Activated T-cell treated with anti-CD3 and anti-CD28 coated beads, Interleukin-2, amount 50 U/mL, for 24 hours (primary cell): Measurements from ENCODE around the gene TEX36.
"Not testable (repeated sequence)": the region's sequence is repeated elsewhere in the genome, so short reads cannot be mapped to it uniquely, and the experiment has no call there.

Experiments
- DNase-seq: peaks from one replicate; pipeline ENCODE4 v3.0.0-alpha.2; 2020
- H3K27ac Mint-ChIP-seq: 2 replicates; pipeline ENCODE4 v1.8.0; 2020; ENCODE audit warnings: mild to moderate bottlenecking, mixed read lengths
- H3K27me3 Mint-ChIP-seq: 2 replicates; pipeline ENCODE4 v1.8.0; 2020; ENCODE audit warnings: mixed read lengths
- H3K36me3 Mint-ChIP-seq: 2 replicates; pipeline ENCODE4 v1.8.0; 2020; ENCODE audit warnings: low read depth, mixed read lengths
- H3K4me1 Mint-ChIP-seq: 2 replicates; pipeline ENCODE4 v1.8.0; 2020; ENCODE audit warnings: low read depth, mixed read lengths
- H3K4me3 Mint-ChIP-seq: 2 replicates; pipeline ENCODE4 v1.8.0; 2020; ENCODE audit warnings: mild to moderate bottlenecking, moderate library complexity, mixed read lengths
- H3K9me3 Mint-ChIP-seq: 2 replicates; pipeline ENCODE4 v1.8.0; 2020; ENCODE audit warnings: mixed read lengths

The TEX36 gene, protein sequence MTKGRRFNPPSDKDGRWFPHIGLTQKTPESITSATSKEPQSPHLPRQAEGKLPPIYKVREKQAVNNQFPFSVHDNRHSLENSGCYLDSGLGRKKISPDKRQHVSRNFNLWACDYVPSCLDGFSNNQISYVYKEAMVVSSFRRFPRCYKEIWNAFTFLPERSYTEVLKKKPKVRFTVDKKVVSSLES

DNA sequence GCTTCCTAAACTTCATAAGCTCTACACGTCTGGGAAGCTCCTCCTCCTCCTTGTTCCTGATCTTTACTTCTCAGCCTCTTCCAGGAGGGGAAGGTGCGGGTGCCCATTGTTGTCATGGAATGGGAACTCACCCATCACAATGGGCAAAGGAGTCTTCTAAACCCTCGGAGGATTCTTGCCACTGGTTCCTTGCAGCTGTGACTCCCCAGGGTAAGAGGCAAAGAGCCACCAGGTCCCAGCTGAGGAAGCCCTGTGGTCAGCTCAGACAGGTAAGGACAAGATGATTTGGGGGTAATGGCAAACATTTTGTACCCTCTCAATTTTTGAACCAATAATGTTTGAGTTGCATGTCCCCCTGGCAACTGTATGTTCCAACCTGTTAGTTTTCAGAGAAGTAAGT, at the start of gene TEX36:
Gene TEX36 (minus strand): TSS at position 101 of the 400 bp plus-strand sequence. CDS start 174 bp downstream, outside the sequence.
- Mint-ChIP-seq H3K36me3 (no peaks in the 10 kb centered on the region), H3K27ac (no peak within 1 kb of the TSS), H3K4me3 (no peak within 1 kb of the TSS), H3K9me3 (peaks cover 1% of the 10 kb centered on the region), H3K4me1 (no peaks in the 10 kb centered on the region), H3K27me3 (peaks cover 17% of the 10 kb centered on the region)
- DNase-seq: no peak

DNA sequence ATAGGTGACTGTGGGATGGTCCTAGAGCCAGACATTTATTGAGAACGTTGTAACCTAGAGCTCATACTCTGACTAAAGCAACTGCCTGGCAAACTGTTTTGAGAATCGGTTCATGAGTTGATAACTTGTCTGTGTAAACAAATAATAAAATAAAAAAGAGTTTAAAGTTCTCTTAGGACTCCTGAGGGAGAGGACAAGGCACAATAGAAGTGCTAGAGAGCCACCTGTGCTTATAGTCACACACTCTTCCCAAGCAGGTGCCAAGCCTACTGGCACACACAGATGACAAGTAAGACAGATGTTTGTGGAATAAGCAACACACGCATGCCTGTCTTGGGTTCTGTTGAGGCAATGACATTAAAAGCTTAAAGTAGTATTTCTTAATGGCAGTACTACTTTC, 44.5 kb upstream of the TEX36 start:
- Mint-ChIP-seq H3K4me1 (peaks cover 13% of the 10 kb centered on the region), H3K36me3 (peaks cover 95% of the 10 kb centered on the region), H3K27ac (no peak overlapping the region), H3K9me3 (no peaks in the 10 kb centered on the region), H3K27me3 (no peaks in the 10 kb centered on the region), H3K4me3 (no peak overlapping the region)
- DNase-seq: no peak

DNA sequence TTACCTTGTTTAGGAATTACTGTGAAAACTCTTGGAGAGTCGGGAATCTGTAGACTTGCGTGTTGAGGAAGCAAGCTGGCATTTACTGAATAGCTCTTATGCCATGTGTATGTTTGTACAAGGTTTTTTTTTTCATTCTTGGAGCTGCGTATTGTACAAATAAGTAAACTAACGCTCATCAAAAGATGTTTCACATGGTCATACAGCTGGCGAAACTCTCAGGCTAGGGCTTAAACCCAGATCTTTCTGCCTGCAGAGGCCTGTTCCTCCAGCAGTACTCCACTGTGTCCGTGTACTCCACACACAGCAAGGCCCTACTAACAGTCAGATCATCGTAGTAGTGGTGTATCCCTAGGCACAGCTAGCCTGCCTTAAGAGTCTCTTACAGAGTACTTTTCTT, 44.0 kb upstream of the TEX36 start:
- peaks cover 12% of the 10 kb centered on the region for H3K4me1 Mint-ChIP-seq
- no peak overlapping the region for H3K4me3 Mint-ChIP-seq
- no peaks in the 10 kb centered on the region for H3K27me3 Mint-ChIP-seq
- H3K9me3 Mint-ChIP-seq: no peaks in the 10 kb centered on the region
- H3K27ac Mint-ChIP-seq: no peak overlapping the region
- DNase-seq: no peak
- H3K36me3 Mint-ChIP-seq: peaks cover 95% of the 10 kb centered on the region

DNA sequence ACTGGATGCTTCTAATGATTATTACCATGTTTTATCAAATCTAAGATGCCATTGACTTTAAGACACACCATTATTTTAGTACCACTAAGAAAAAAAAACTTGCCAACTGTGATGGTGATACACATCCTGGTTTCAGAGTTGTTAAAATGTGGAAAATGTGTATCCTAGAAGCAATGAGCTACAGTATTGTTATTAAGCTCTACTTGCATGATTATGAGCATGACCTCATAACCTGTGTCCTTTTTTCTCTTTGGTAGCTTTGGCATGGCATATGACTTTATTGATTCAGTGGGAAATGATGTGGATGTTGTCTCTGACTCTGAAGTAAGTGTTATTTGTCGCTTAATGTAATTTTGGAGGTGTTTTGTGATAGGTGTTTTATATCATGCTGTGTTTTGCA, 39.8 kb upstream of the TEX36 start:
- peaks cover 83% of the 10 kb centered on the region for H3K36me3 Mint-ChIP-seq
- peak overlapping the region; percentile 60 for H3K27ac Mint-ChIP-seq
- no peaks in the 10 kb centered on the region for H3K9me3 Mint-ChIP-seq
- H3K27me3 Mint-ChIP-seq: no peaks in the 10 kb centered on the region
- peaks cover 34% of the 10 kb centered on the region for H3K4me1 Mint-ChIP-seq
- no peak for DNase-seq
- H3K4me3 Mint-ChIP-seq: no peak overlapping the region

DNA sequence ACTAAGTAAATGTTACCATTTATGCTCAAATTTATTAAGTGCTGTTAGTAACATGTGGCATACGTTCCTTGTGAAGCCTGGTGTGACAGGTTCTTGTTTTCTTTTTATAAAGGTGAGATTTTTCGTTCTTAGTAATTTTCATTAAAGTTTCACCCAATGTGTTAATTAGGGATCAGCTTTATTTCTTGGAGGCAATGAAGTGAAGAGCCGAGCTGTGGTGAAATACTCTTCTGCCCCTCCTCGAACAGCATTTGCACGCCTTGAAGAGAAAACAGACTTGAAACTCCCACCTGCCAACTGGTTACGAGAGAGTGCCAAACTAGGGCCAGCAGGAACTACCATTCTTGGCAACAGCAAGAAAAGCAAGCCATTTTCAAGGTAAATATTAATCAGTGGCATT, 38.1 kb upstream of the TEX36 start:
- DNase-seq: no peak
- Mint-ChIP-seq H3K36me3 (peaks cover 66% of the 10 kb centered on the region), H3K4me1 (peaks cover 34% of the 10 kb centered on the region), H3K9me3 (no peaks in the 10 kb centered on the region), H3K27me3 (no peaks in the 10 kb centered on the region), H3K27ac (peak overlapping the region; percentile 83), H3K4me3 (peak overlapping the region; percentile 92)

DNA sequence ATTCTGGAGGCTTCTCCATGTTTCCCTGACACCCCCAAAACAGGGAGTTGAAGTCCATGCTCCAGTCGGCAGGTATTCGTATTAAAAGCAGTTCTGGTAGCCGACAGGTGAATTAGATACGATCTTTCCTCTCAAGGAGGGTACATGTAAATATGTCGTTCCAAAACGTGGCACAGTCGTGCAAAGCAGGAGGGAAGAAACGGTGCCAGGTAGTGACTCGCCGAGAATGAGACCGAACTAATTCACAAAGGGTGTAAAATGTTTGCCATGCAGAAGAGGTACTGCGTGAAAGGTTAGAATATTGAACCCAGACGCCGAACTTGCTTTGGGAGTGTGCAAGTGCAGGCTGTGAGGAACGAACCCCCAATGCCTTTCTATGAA, 37.0 kb upstream of the TEX36 start:
- Mint-ChIP-seq H3K36me3 (peaks cover 57% of the 10 kb centered on the region), H3K4me3 (peak overlapping the region; percentile 92), H3K27me3 (no peaks in the 10 kb centered on the region), H3K9me3 (no peaks in the 10 kb centered on the region), H3K27ac (peak overlapping the region; percentile 99), H3K4me1 (peaks cover 34% of the 10 kb centered on the region)
- DNase-seq: no peak

DNA sequence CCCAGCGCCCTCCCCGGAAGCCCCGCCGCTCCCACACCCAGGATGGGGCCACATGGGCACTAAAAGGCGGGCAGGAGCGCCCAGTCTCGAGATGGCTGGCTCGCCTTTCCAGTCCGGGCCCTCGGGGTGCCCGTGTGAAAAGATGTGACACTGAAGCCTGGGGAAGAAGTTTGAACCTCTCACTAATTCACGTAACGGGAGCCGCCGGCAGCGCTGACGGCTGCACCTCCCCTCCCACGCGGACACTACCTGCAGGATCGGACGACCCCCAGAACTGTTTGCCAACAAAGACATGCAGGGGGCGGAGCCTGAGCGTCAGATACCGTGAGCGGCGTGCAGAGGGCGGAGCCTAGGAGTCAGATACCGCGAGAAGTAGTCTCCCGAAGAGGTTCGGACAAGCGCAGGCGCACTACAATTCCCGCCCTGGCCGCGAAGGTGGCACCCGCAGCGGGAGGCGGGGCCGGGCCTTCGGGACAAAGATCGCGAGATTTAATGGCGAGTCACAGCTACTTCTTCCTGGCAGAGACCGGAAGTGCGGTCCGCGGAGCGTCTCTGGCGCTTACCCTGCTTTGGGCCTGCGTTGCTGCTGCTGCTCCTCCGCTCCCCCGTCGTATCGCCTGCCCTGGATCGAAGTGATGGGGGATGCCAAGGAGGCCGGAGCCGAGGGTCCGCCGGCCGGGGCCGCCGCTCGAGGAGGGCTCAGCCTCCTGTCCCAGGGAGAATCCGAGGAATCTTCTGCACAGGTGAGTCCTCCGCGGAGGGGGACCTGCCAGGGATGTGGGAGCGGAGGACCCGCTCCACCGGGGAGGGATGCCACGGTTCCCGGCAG, 36.4 kb upstream of the TEX36 start, which contains the start of gene EDRF1:
Gene EDRF1 (plus strand): TSS at position 537 of the 829 bp plus-strand sequence. CDS start 99 bp downstream, at position 636.
- no peaks in the 10 kb centered on the region for H3K27me3 Mint-ChIP-seq
- peak; percentile 99 for DNase-seq
- peak within 1 kb of the TSS; percentile 92 for H3K4me3 Mint-ChIP-seq

DNA sequence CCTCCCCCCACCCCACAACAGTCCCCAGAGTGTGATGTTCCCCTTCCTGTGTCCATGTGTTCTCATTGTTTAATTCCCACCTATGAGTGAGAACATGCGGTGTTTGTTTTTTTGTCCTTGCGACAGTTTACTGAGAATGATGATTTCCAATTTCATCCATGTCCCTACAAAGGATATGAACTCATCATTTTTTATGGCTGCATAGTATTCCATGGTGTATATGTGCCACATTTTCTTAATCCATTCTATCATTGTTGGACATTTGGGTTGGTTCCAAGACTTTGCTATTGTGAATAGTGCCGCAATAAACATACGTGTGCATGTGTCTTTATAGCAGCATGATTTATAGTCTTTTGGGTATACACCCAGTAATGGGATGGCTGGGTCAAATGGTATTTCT, 31.8 kb upstream of the TEX36 start:
- not testable (repeated sequence) for H3K27me3 Mint-ChIP-seq, H3K4me1 Mint-ChIP-seq, DNase-seq, H3K4me3 Mint-ChIP-seq, H3K27ac Mint-ChIP-seq, H3K36me3 Mint-ChIP-seq
- H3K9me3 Mint-ChIP-seq: peaks cover 19% of the 10 kb centered on the region

More for the DNA sequence above, 36.4 kb upstream of the TEX36 start, which contains the start of gene EDRF1:
- no peaks in the 10 kb centered on the region for H3K9me3 Mint-ChIP-seq
- H3K27ac Mint-ChIP-seq: peak within 1 kb of the TSS; percentile 99
- H3K36me3 Mint-ChIP-seq: peaks cover 51% of the 10 kb centered on the region
- peaks cover 34% of the 10 kb centered on the region for H3K4me1 Mint-ChIP-seq

DNA sequence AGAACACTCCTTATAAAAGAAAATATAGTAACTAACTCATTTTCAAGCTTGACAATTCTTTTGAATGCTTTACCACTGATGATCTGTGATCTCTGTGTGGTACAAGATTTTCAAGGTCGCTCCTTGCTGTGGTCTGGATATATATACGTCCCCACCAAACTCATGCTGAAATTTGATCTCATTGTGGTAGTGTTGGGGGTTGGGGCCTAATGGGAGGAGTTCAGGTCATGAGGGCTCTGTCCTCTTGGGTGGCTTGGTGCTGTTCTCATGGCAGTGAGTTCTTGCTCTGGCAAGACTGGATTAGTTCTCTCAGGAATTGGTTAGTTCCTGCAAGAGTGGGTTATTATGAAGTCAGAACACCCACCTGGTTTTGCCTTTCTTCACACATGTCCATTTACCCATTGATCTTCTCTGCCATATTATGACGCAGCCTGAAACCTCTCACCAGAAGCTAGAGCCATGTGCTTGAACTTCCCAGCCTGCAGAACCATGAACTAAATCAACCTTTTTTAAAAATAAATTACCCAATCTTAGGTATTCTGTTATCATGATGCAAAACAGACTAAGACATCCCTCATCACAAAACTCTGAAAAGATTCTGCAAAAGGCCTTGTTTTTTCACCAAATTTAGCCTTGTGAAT, 28.3 kb upstream of the TEX36 start:
- no peak for DNase-seq
- no peaks in the 10 kb centered on the region for H3K36me3 Mint-ChIP-seq
- H3K27me3 Mint-ChIP-seq: peaks cover 7% of the 10 kb centered on the region
- no peak overlapping the region for H3K4me3 Mint-ChIP-seq
- peaks cover 19% of the 10 kb centered on the region for H3K9me3 Mint-ChIP-seq
- no peak overlapping the region for H3K27ac Mint-ChIP-seq
- no peaks in the 10 kb centered on the region for H3K4me1 Mint-ChIP-seq

DNA sequence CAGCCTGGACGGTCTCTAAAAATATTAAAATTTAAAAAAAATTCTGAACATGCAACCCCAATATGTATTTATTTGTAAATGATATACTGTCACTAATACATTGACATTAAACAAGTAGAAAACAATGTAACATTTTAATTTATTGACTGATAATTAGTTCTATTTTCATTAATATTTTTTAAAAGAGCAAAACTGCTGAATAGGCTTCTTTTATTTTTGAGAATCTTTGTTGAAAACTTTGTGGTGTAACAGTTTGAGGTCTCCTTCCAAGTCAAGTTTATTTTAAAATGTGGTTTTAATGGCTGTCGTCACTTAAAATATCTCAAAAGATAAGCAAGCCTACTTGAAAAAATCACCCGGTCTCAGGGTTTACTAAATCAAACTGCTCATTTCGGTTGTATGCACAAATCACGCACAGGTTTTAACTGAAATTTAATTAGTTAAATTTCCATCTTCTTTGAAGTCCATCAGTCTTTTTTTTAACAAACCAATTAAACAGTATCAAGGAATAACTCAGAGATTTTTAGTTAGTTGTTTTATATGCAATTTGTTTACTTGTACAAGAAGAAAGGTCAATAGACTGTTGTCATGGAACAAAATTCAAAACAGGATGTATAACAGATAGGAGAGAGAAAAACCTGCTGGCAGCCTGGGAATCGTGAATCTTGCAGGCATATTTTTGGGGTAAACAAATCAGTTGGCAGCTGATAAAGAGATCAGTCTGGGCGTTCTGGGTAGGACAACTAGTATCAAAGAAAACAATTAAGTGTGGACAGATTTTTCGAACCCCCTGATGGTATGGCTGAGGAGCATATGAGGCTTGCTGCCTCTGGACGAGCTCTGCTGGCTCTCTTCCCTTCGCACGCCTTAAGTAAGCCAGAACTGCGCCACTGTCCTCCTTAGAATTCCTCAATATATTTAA, 26.9 kb upstream of the TEX36 start:
- no peak overlapping the region for H3K4me3 Mint-ChIP-seq

DNA sequence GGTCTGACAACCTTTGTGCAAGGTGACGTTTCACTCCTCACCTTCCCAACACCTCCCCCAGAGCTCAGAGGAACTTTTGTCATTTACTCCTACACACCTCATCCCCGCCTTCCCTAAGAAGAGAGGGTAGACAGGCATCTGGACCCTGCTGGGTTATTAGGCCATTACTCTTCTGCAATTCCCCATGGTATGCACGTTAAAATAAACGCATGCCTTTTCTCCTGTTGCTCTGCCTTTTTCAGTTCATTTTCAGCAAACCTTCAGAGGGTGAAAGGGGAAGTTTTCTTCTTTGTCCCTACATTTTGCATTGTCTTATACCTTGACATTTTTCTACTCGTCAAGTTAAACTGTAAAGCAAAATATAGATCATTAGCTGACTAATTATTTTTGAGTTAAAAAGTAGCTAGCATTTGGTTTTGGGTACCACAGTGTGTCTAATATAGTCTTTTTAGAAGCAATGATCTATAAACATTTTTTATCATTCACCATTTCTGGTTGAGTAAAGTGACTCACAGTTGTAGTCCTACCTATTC, 26.1 kb upstream of the TEX36 start:
- no peaks in the 10 kb centered on the region for H3K4me1 Mint-ChIP-seq
- H3K9me3 Mint-ChIP-seq: peaks cover 16% of the 10 kb centered on the region
- H3K27me3 Mint-ChIP-seq: peaks cover 7% of the 10 kb centered on the region
- no peaks in the 10 kb centered on the region for H3K36me3 Mint-ChIP-seq
- H3K4me3 Mint-ChIP-seq: no peak overlapping the region
- no peak for DNase-seq
- no peak overlapping the region for H3K27ac Mint-ChIP-seq

More for the DNA sequence above, 26.9 kb upstream of the TEX36 start:
- peaks cover 19% of the 10 kb centered on the region for H3K9me3 Mint-ChIP-seq
- no peaks in the 10 kb centered on the region for H3K36me3 Mint-ChIP-seq
- H3K27ac Mint-ChIP-seq: no peak overlapping the region
- peaks cover 7% of the 10 kb centered on the region for H3K27me3 Mint-ChIP-seq
- no peaks in the 10 kb centered on the region for H3K4me1 Mint-ChIP-seq
- DNase-seq: no peak

DNA sequence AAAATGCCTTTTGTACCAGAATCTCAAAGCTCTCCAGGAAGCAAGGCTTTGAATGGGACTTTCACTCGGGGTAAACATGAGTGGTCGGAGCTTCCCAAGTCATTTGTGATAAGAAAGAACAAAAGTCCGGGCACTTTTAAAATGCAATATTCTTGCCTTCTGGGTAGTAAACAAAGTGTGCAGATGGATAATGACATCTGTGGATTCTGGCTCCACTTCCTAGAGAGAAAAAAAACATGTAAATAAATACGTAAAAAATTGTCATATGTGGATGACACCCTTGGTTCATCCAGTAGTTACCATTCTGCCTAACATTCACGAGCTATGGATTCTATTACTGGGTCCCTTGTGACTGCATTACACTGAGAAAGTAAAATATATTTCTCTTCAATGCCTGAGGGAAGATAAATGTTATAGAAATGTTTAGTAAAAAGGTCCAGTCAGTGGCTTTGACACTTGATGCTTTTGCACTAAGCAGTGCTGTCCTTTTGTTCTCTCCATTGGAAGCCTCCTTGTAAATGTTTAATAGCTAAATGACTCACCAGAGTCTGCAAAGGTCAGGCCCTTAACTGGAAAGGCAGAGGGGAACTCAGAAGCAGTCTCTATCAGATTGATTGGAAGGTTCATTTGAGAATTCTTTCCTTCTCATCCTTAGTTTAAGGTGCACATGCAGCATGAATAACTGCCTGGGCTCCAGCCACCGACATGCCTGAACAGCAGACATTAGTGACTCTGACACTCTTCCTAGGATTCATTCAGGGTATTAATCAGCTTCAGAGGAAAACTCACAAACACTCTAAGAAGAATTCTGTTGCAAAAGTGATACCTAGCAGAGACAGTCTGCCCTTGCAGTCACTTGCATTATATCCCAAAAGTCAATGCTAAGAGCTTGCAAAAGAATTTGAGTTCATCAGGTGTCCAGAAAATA, 24.8 kb upstream of the TEX36 start:
- no peaks in the 10 kb centered on the region for H3K4me1 Mint-ChIP-seq
- peaks cover 10% of the 10 kb centered on the region for H3K9me3 Mint-ChIP-seq
- no peak overlapping the region for H3K27ac Mint-ChIP-seq
- no peaks in the 10 kb centered on the region for H3K36me3 Mint-ChIP-seq
- no peak for DNase-seq
- no peak overlapping the region for H3K4me3 Mint-ChIP-seq
- H3K27me3 Mint-ChIP-seq: peaks cover 8% of the 10 kb centered on the region

DNA sequence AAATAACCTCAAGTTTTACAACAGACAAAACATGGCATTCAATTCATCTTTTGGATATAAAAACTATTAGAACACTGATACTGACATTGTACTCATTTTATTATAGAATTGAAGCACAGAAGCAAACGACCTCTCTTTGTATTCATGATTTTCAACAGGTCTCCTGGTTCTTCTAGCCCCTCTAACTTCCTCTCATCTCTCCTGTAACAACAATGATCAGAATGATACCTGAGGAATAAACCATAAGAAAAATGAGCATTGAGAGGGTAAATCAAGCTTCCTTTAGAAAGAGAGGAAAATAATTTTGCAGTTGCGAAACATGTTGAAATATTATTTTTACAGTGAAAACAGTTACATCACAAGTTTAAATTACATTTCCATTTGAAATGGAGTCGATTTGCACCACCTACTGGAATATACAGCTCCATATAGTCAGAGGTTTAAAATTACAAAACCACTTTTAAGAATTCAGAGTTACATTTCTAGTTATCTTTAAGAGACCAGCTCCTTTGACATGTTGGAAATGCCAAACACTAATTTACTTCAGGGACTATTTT, 17.5 kb upstream of the TEX36 start:
- Mint-ChIP-seq H3K36me3 (no peaks in the 10 kb centered on the region), H3K27me3 (peaks cover 5% of the 10 kb centered on the region), H3K9me3 (peaks cover 3% of the 10 kb centered on the region), H3K4me1 (no peaks in the 10 kb centered on the region), H3K4me3 (no peak overlapping the region), H3K27ac (no peak overlapping the region)
- DNase-seq: no peak
